Choroid plexus epithelial cell (primary cell): ENCODE measurements around the gene PGD.
"Not testable (repeated sequence)": the region's sequence is repeated elsewhere in the genome, so short reads cannot be mapped to it uniquely, and the experiment has no call there.

ENCODE experiments used
- DNase-seq: peaks from one replicate; pipeline ENCODE4 v3.0.0-alpha.2; 2010; ENCODE audit warnings: low read depth
- H3K4me3 ChIP-seq: 2 replicates; pipeline ENCODE4 v1.5.1; 2011; ENCODE audit warnings: low read depth, mild to moderate bottlenecking, control low read depth, low read length, moderate library complexity
- CTCF ChIP-seq: conservative IDR thresholded peaks from 2 replicates; pipeline ENCODE4 v1.5.1; 2011; ENCODE audit warnings: low read depth, mild to moderate bottlenecking, control low read depth, inconsistent platforms, low read length, moderate library complexity

Gene PGD

DNA sequence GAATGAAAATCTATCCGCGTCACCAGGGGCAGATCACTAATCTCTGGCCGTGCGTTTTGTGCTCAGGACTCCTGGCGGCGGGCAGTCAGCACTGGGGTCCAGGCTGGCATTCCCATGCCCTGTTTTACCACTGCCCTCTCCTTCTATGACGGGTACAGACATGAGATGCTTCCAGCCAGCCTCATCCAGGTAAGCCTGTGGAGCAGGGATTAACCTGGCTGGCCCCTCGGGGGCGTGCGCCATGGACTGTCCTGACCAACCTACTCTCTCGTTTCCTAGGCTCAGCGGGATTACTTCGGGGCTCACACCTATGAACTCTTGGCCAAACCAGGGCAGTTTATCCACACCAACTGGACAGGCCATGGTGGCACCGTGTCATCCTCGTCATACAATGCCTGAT lies 20.5 kb downstream of the PGD start:
- no peak overlapping the region for H3K4me3 ChIP-seq
- no peak for TF ChIP-seq CTCF
- no peak for DNase-seq

- H3K4me3 ChIP-seq = no peak overlapping the region
- no peak for TF ChIP-seq CTCF
Measured at GRCh38 chr1:10421637-10422036, 22.8 kb downstream of the PGD start.

DNA sequence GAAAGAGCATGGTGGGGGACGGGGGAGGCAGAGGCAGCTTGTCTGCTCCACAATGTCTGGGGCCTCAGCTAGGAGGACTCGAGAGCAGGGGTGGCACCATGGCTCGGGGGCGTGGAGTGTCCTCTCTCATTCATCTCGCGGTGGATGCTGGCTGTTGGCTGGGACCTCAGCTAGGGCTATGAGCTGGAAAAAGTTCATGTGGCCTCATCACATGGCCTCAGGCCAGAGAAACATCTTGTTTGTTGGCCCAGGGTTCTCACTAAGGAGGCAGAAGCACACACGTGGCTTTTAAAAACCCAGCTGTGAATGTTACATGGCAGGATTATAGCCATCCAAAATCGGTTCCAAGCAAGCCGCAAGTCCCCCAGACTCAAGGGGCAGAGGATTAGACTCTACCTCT lies 25.2 kb downstream of the PGD start:
- no peak overlapping the region for H3K4me3 ChIP-seq
- no peak for TF ChIP-seq CTCF

More at GRCh38 chr1:10421637-10422036, 22.8 kb downstream of the PGD start:
- DNase-seq = no peak

GRCh38 chr1:10424651-10425050 lies 25.8 kb downstream of the PGD start:
- TF ChIP-seq CTCF = no peak
- DNase-seq = no peak
- H3K4me3 ChIP-seq = no peak overlapping the region

More for the DNA sequence above, 25.2 kb downstream of the PGD start:
- DNase-seq = peak; percentile 65

DNA sequence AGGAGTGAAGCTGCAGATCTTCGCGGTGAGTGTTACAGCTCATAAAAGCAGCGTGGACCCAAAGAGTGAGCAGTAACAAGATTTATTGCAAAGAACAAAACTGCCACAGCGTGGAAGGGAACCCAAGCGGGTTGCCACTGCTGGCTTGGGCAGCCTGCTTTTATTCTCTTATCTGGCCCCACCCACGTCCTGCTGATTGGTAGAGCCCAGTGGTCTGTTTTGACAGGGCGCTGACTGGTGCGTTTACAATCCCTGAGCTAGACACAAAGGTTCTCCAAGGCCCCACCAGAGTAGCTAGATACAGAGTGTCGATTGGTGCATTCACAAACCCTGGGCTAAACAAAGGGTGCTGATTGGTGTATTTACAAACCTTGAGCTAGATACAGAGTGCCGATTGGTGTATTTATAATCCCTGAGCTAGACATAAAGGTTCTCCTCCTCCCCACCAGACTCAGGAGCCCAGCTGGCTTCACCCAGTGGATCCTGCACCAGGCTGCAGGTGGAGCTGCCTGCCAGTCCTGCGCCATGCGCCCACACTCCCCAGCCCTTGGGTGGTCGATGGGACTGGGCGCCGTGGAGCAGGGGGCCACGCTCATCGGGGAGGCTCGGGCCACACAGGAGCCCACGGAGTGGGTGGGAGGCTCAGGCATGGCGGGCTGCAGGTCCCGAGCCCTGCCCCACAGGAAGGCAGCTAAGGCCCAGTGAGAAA lies 27.1 kb downstream of the PGD start:
- H3K4me3 ChIP-seq, DNase-seq: not testable (repeated sequence)

DNA sequence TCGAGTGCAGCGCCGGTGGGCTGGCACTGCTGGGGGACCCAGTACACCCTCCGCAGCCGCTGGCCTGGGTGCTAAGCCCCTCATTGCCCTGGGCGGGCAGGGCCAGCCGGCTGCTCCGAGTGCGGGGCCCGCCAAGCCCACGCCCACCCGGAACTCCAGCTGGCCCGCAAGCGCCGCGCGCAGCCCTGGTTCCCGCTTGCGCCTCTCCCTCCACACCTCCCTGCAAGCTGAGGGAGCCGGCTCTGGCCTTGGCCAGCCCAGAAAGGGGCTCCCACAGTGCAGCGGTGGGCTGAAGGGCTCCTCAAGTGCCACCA lies 27.6 kb downstream of the PGD start:
- not testable (repeated sequence) for H3K4me3 ChIP-seq, DNase-seq

DNA sequence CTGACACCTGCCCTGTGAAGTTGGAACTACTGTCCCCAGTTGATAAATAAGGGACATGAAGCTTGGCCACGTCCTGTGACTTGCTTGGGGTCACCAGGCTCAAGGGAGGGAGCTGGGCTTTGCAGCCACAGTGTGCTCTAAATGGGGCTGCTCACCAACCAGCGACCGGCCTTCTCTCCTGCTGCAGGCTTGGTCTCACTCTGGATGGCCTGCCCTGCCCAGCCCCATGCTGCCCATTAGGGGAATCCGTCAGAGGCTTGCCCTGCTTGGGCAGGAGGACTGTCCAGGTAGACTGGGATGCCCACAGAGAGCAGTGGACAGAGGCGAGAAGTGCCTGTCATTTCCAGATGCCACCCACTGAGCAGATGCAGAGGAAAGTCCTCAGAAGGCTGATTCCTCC lies 30.1 kb downstream of the PGD start:
- H3K4me3 ChIP-seq = no peak overlapping the region
- no peak for DNase-seq
- TF ChIP-seq CTCF = no peak

- H3K4me3 ChIP-seq = peak overlapping the region; percentile 91
- TF ChIP-seq CTCF = no peak
- DNase-seq = peak; percentile 31
Measured at GRCh38 chr1:10429868-10430215, 31.0 kb downstream of the PGD start.
